ENCODE data around the gene ELAVL2.

- TF ChIP-seq, protein P1, sequence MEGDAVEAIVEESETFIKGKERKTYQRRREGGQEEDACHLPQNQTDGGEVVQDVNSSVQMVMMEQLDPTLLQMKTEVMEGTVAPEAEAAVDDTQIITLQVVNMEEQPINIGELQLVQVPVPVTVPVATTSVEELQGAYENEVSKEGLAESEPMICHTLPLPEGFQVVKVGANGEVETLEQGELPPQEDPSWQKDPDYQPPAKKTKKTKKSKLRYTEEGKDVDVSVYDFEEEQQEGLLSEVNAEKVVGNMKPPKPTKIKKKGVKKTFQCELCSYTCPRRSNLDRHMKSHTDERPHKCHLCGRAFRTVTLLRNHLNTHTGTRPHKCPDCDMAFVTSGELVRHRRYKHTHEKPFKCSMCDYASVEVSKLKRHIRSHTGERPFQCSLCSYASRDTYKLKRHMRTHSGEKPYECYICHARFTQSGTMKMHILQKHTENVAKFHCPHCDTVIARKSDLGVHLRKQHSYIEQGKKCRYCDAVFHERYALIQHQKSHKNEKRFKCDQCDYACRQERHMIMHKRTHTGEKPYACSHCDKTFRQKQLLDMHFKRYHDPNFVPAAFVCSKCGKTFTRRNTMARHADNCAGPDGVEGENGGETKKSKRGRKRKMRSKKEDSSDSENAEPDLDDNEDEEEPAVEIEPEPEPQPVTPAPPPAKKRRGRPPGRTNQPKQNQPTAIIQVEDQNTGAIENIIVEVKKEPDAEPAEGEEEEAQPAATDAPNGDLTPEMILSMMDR (conservative IDR thresholded peaks at IDR 0.05; ENCODE audit: low read depth, low read length) = no peak
- no peak for TF ChIP-seq EZH2 (IDR thresholded peaks at IDR 0.05; ENCODE audit: borderline replicate concordance, low read depth, low read length, poor library complexity, severe bottlenecking)
Observed at GRCh38 chr9:23850242-23850689, 24.2 kb upstream of the ELAVL2 start.
